DMS53 treated with DMSO at 0.1 percent for 48 hours (cell line): Measurements from ENCODE around the gene ZDHHC18.
A peak's percentile ranks its signal among the peaks of the same experiment; 100 is the strongest.
"Not testable (repeated sequence)": the region's sequence is repeated elsewhere in the genome, so short reads cannot be mapped to it uniquely, and the experiment has no call there.

Experiments used
- DNase-seq: peaks from one replicate; lab custom pipeline; 2025; ENCODE audit not compliant: unreplicated experiment; lab: John Stamatoyannopoulos, UW

Gene ZDHHC18

DNA sequence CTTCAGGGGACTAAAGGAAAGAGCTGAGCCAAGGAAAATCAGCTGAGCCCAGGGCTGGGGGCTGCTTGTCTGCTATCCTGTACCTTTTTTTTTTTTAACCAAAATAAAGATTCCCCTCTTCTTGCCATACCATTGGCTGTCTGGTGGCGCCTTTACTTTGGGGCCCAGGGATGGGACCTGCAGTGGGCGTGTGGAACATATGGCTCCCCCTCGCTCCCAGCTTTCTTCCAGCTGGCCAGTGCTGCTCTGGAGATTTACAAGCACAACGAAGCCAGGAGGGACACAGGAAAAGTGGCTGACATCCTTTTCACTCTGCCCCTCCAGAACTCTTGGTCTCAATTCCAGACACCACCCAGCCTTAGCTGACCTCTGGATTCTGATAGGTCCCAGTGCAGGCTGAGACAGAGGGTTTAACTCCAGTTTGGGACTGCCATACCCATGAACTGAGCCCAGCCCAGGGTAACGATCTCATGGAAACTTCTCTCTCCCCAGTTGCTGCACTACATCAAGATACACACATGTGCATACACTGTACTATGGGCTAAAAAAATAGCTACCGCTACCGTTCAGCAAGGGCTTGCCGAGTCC lies 31.1 kb downstream of the ZDHHC18 start:
- no peak for DNase-seq

DNA sequence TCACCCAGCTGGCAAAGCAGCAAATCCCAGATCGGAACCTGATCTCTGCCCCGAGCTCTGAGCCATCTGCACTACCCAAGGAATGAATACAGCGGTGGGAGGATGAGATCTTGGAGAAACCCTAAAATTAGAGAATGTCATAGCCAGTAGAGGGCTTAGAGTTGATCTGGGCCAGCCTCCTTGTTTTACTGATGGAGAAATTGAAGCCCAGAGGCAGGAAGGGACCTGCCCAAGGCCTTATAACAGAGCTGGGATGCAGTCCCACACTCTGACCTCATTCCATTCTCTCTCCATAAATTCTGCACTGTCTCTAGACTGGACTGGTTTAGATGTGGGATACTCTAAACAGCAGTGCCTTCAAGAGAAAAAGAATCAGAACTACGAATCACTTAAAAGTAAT lies 31.7 kb downstream of the ZDHHC18 start:
- no peak for DNase-seq

DNA sequence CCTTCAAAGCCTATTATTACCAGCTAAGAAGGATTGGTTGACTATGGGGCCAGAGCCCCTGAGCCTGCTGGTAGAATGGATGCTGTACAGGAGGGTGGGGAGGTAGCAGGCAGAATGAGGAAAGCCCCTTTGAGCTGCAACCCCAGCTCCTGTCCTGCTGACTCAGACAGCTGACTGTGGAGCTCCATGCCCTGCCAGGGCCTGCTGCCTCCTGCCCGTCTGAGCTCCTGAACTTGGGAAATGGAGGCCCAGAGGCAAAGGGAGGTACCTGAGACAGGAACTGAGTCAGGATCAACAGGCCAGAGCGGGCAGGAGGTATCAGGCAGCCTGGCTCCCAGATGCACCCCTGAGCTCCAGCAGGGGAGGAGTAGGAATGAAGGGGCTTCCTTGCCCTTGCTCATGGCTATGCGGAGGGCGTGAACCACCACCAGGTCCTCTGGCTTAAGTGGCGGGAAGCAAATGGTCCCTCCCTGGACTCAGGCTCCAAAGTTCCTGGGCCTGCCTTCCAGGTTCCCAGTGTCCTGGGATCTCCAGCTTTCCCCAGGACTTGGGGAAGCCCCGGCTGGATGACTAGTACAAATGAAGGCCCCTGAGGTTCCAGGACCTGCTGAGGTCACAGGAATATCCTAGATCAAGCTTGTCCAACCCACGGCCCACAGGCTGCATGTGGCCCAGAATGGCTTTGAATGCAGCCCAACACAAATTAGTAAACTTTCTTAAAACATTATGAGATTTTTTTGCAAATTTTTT lies 32.6 kb downstream of the ZDHHC18 start:
- no peak for DNase-seq

DNA sequence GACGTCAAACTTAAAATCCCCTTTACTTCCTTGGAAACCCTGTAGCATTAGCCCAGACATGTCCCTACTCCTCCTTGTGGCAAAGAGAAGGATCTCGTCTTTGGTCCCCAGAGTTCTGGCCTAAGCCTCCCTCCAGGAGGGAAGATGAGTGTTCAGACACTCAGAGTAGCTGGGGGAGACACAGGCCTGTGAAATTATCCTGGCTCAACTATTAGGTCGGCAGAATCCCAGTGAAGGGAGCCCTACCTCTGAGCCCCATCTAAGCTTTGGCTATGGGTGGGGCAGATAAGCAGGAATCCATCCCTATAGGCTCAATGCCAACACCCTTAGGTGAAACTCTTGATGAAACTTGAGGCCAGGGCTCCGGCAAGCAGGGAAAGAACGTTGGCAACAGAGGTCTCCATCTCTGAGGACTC lies 34.8 kb downstream of the ZDHHC18 start:
- DNase-seq: no peak

DNA sequence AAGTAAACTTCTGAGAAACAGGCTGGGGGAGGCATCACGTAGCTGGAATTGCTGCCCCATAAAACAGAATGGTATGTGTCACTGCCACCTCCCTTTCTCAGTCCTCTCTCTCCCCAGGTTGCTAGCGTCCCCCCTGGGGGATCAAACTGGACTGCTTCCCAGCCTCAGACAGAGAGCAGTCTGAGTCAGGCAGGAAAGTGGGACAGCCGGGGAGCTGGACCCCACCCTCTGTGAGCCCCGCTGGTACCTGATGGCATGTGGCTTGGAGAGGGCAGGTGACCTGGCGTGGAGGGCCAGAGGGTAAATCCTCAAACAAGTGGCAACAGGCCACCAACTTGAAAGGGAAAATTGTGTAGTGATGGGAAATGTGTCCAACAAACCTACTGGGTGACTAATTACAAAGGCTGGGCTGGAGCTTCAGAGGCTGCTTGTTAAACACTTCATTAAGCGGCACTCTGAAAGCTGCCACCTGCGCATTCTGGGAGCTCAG lies 35.4 kb downstream of the ZDHHC18 start:
- no peak for DNase-seq

DNA sequence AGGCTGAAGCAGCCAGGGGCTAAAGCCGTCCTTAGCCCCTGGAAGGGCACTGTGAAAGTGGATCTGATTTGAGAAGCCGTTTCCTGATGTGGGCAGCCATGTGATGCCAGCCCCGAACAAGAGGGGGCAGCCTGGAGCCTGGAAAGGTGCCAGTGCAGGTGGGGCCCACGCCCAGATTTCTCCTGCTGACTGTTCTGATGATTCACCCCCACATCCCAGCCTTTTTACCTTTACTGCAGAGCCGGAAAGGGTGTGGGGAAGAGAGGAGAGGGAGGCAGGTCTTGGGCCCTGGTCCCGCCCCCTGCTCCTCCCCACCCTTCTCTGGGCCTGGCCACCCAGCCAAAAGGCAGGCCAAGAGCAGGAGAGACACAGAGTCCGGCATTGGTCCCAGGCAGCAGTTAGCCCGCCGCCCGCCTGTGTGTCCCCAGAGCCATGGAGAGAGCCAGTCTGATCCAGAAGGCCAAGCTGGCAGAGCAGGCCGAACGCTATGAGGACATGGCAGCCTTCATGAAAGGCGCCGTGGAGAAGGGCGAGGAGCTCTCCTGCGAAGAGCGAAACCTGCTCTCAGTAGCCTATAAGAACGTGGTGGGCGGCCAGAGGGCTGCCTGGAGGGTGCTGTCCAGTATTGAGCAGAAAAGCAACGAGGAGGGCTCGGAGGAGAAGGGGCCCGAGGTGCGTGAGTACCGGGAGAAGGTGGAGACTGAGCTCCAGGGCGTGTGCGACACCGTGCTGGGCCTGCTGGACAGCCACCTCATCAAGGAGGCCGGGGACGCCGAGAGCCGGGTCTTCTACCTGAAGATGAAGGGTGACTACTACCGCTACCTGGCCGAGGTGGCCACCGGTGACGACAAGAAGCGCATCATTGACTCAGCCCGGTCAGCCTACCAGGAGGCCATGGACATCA lies 36.5 kb downstream of the ZDHHC18 start, which contains the start of gene SFN:
TSS of gene SFN (plus strand) at position 369 of the 904 bp plus-strand sequence. CDS start at position 433, 64 bp downstream.
- peak; percentile 92 for DNase-seq

DNA sequence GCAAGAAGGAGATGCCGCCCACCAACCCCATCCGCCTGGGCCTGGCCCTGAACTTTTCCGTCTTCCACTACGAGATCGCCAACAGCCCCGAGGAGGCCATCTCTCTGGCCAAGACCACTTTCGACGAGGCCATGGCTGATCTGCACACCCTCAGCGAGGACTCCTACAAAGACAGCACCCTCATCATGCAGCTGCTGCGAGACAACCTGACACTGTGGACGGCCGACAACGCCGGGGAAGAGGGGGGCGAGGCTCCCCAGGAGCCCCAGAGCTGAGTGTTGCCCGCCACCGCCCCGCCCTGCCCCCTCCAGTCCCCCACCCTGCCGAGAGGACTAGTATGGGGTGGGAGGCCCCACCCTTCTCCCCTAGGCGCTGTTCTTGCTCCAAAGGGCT lies 37.2 kb downstream of the ZDHHC18 start:
- no peak for DNase-seq

DNA sequence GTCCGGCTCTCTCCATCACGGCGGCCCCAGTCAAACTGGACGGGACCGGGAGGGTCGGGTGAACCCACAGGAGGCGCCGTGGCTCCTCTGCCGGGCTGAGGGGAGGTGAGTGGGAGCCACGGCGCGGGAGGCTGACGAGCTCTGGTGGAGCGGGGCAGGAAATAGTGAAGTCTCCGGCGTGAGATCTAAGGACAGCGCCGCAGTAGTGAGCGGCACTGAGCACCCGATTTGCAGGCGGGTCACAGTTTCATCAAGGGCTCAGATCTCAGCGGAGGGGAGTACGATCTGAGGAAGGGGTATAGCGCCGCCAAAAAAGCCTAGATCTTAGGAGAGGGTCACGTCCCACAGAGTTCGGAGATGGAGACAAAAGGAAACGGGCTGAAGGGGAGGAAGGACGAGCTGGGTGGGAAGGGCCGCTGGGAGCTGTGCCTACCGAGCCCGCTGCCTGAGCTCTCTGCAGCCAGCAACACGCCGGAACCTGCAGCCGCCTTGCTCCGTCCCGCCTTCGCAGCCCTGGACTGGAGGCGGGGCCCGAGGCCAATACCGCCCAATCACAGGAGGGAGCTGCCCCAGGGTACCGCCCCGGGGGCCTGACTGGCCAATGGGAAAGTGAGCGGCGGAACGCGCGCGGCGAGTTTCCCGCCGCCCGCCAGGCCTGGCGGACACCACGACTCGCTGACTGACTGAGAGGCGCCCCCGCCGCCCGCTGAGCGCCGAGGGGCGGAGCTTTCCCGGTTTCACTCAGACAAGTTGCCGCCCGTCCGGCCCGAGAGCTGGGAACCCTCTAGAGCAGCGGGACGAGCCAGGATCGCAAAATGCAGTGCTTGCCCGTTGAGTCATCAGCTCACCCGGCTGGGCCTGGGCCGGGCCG lies 38.4 kb downstream of the ZDHHC18 start:
- DNase-seq: peak; percentile 97

DNA sequence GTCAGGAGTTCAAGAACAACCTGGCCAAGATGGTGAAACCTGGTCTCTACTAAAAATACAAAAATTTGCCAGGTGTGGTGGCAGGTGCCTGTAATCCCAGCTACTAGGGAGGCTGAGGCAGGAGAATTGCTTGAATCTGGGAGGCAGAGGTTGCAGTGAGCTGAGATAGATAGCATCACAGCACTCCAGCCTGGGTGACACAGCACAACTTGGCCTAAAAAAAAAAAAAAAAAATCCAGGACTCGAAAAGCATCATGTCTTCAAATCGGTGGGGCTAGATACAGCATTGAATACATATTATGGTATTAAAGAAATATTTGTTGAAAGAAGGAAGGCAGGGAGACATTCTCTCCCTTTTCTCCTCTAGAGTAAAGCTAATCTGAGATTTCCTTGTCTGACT lies 46.6 kb downstream of the ZDHHC18 start:
- DNase-seq: not testable (repeated sequence)

DNA sequence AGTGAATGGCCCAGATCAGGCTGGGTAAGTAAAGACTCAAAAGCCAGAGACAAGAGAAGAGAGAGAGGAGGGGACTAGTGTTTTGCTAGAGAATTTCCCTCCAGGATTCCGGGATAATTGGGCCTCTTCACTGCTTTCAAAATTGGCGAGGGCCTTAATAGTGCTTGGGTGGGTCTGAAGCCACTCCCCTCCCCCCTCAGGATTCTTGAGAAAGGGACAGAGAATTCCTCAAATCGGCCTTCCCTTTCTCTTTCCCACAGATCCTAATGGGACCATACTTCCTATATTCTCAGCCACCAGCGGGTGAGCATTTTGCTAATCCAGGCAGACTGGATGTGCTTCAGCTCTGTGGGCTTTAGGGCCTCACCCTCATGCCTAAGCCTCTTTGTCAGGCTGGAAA lies 48.4 kb downstream of the ZDHHC18 start:
- no peak for DNase-seq

DNA sequence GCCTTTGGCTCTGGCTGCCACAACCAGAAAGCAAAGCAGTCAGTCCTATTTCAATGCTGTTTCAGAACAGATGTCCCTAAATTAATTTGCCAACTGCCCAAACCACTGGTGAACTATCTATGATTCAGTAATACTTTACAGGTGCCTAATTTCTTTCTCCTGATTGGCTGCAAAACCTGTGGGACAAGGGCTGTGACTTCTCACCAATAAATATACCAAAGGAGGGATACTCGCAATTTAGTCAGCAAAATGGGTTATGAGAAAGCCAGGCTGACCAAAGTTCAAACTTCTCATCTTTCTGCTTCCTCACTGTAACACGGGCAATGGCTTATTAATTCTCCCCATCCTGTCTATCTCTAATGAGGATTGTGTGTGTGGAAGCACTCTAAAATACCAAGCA lies 50.8 kb downstream of the ZDHHC18 start:
- no peak for DNase-seq

DNA sequence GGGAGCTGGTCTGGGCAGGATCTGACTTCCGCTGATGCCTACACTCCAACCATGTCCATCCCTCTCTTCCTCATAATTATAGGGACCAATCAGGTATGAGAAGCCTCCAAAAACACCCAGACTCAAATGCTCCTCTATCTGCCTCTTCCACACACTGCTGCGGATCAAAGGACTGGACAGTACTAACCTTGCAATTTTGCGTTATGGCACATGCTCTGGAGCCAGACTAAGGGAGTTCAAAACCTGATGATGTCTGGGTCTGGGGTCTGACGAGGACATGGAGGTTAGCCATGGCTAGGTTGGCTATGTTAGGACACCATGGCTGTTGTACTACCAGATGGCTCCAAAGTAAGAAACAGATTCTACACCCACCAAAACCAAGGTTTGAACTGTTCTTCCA lies 53.3 kb downstream of the ZDHHC18 start:
- DNase-seq: no peak

DNA sequence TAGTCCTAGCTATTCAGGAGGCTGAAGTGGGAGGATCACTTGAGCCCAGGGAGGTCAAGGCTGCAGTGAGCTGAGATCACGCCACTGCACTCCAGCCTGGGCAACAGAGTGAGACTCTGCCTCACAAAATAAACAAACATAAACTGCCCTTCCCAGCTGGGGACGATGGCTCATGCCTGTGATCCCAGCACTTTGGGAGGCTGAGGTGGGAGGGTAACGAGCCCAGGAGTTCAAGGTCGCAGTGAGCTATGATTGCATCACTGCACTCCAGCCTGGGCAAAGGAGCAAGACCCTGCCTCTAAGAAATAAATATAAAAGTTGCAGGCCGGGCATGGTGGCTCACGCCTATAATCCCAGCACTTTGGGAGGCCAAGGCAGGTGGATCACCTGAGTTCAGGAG lies 55.1 kb downstream of the ZDHHC18 start:
- DNase-seq: not testable (repeated sequence)

DNA sequence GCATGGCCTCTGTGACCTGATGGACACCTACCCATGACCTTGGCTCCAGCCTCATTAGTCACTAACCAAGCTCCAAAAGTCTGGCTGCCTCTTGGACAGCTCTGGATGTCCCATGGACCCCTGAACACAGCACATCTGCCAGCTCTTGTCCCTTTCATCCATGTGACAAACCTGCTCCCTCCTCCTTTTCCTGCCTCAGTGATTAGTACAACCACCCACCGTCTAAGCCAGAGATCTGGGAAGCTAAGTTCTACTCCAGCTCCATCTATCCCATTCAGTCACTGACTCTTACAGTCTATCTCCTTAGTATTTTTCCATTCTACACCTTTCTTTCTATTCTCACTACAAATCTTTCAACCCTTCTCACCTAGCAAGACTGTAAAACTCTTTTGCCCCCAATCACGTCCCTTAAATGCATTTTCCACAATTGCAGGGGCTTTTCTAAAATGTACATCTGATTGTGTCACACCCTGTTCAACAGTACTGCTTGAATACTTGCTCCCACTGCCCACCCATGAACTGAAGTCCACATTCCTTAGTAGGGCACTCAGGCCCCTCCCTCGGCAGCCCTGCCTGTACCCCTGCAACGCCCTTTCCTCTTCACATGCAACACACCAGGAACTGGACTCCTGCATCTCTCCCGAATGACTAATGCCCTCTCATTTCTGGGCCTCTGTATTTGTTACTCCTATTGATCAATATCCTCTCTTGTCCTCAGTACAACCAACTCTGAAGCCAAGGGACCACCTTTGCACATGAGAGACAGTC lies 56.4 kb downstream of the ZDHHC18 start:
- no peak for DNase-seq

DNA sequence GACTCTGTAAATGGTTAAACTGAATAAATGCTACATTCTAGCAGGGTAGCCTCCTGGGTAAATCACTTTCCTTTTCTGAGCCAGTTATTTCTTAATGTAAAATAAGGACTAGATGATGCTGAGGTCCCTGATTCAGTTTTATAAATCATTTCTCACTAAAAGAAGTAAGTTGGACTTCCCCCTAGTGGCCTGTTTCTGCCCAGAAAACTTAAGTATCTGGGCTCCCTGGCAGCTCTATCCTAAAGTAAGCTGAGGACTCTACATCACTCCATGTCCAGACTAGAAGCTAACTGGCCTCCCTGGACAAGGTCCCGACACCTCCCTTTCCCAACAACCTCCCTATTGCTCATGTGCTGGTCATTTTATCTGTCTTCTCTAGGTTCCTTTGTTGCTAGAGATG lies 60.6 kb downstream of the ZDHHC18 start:
- no peak for DNase-seq

DNA sequence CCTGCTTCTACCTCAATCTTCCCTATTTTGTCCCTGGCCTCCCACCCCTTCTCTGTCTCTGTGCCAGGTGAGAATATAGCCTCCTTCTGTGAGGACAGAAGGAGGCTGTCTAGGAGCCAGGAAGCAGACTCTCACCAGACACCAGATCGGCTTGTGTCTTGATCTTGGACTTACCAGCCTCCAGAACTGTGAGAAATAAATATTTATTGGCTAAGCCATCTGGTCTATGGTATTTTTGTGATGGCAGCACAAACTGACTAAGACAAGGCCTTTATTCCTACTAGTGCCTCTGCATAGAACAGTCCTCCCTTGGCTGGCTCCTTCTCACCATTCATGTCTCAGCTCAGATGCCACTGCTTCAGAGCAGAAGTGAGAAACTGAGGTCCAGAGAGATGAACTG lies 61.7 kb downstream of the ZDHHC18 start:
- no peak for DNase-seq

DNA sequence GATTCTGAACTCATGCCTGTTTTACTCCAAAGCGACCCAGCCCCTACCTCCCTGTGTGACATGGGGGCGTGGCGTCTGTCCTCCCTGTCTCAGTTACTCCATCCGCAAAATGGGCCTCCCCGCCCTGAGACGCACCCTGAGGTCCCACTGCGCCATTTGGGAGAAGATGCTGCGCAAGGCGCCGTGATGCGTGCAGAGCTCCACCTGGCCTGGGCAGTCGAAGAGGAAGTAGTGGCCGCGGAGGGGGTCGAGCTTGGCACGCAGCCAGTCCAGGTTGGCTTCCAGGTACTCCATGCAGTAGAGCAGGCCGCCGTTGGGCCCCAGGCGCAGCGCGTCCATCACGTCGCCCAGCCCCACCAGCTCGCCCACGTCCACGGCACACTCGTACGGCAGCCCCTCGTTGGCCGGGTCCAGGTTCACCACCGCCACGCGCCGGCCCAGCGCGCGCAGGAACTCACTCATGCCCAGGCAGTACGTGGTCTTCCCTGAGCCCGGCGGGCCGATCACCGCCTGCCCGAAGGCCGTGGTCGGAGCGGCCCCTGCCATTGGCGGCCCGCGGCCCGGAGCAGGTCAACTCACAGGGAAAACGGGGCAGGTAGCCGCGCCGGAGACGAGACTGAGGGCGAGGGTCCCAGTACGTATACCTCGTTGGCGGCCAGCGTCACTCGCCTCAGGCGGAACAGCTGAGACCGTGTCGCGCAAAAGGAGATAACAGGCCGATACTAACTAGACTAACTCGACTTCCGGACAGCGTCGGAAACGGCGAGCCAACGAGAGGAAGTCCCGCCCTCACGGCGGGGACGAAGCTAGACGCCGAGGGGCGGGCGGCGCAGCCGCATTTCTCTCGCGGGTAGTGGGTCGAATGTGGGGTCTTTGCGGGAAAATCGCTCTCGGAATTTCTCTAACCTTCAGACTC lies 63.3 kb downstream of the ZDHHC18 start, which contains the start of gene GPN2:
TSS of gene GPN2 (minus strand) at position 733 of the 916 bp plus-strand sequence. CDS start at position 546, 187 bp downstream.
- peak; percentile 60 for DNase-seq

DNA sequence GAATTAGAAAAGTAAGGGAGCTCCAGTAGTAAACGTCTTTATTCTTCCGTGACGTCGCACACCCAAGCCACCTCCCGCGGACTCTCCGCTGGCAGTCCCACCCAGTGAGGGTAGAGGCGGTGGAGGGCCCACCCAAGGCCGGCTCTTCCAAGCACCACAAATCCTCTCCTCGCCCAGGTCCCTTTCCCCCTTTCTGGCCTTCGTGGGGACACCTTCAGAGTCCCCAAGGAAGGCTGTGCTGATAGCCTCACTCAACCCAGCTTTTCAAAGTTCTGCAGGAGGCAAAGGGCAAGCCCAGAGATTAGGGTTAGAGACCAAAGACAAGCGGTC lies 63.9 kb downstream of the ZDHHC18 start:
- no peak for DNase-seq

DNA sequence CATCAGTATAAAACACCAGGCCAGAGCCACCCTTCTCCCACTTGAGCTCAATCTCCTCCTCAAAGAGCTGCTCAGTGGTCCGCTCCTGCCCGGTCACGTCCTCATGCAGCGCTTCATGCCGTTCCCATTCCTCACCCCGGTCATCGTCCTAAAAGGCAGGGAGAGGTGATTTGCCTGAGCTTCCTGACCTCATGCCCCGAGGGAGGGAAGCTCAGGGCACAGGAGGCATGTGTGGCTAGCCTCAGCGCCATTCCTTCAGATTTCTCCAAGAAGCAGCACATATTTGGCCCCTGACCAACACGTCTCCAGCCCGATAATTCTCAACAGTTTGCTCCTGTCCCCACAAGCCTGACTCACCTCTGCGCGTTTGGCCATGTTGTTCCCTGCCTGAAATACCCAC lies 67.8 kb downstream of the ZDHHC18 start:
- DNase-seq: no peak
